Raji (cell line): ENCODE results near the gene NAP1L5.

ENCODE experiments used
- POLR2A ChIP-seq: IDR thresholded peaks from 2 replicates; pipeline ENCODE4 v1.6.1; 2011; ENCODE audit warnings: low read depth, low read length, control low read depth; ENCODE audit not compliant: insufficient read depth

The NAP1L5 gene

GRCh38 chr4:88730811-88731210 is 33.2 kb upstream of the NAP1L5 start:
- TF ChIP-seq POLR2A = no peak

GRCh38 chr4:88729146-88729760 is 31.6 kb upstream of the NAP1L5 start:
- TF ChIP-seq POLR2A = no peak

GRCh38 chr4:88728146-88728545 is 30.5 kb upstream of the NAP1L5 start:
- no peak for TF ChIP-seq POLR2A

GRCh38 chr4:88725986-88726385 is 28.4 kb upstream of the NAP1L5 start:
- TF ChIP-seq POLR2A = no peak

GRCh38 chr4:88725143-88725542 is 27.5 kb upstream of the NAP1L5 start:
- TF ChIP-seq POLR2A = no peak

- no peak for TF ChIP-seq POLR2A
These were observed 26.8 kb upstream of the NAP1L5 start for GRCh38 chr4:88724406-88724805.

- no peak for TF ChIP-seq POLR2A
These were observed 25.2 kb upstream of the NAP1L5 start for GRCh38 chr4:88722828-88723227.

GRCh38 chr4:88722276-88722780 is 24.7 kb upstream of the NAP1L5 start:
- no peak for TF ChIP-seq POLR2A

- TF ChIP-seq POLR2A = no peak
These were observed 23.1 kb upstream of the NAP1L5 start for GRCh38 chr4:88720451-88721428.

GRCh38 chr4:88719381-88719780 is 21.8 kb upstream of the NAP1L5 start:
- TF ChIP-seq POLR2A = no peak

GRCh38 chr4:88718098-88718497 is 20.5 kb upstream of the NAP1L5 start:
- TF ChIP-seq POLR2A = no peak

- no peak for TF ChIP-seq POLR2A
These were observed 16.2 kb upstream of the NAP1L5 start for GRCh38 chr4:88713782-88714181.

GRCh38 chr4:88709989-88710388 is 12.4 kb upstream of the NAP1L5 start:
- TF ChIP-seq POLR2A = no peak

GRCh38 chr4:88706574-88706973 is 8.9 kb upstream of the NAP1L5 start:
- no peak for TF ChIP-seq POLR2A

- TF ChIP-seq POLR2A = no peak
These were observed 8.3 kb upstream of the NAP1L5 start for GRCh38 chr4:88705805-88706492.
